ENCODE measurements around the gene MTA1.
A peak's percentile ranks its signal among the peaks of the same experiment; 100 is the strongest.

DNA sequence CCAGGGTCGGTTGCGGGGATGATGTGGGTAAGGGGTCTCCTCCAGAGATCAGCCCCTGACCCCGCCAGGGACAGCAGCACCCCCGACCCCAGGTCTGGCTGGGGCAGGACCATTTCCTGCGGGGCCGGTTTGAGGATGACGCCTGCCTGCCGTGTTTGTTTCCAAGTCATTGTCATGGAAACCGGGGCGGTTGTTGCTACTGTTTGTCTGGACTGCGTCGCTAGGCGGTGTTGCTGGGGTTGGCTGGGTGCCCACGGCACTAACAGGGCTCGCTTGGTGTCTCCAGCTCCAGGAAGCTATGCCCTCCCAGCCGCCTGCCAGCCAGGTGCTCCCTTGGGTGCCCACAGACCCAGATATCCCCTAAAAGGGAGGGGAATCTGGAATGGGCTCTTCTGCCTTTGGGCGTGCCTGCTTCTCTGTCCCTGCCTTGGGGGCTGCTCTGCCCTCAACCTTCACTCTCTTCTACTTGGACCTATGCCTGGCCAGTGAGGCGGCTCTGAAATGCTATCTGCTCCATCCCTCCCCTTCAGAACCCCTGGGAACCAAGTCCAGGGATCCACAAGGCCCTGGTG is 62.3 kb downstream of the MTA1 start:
- TF ChIP-seq, protein P1, sequence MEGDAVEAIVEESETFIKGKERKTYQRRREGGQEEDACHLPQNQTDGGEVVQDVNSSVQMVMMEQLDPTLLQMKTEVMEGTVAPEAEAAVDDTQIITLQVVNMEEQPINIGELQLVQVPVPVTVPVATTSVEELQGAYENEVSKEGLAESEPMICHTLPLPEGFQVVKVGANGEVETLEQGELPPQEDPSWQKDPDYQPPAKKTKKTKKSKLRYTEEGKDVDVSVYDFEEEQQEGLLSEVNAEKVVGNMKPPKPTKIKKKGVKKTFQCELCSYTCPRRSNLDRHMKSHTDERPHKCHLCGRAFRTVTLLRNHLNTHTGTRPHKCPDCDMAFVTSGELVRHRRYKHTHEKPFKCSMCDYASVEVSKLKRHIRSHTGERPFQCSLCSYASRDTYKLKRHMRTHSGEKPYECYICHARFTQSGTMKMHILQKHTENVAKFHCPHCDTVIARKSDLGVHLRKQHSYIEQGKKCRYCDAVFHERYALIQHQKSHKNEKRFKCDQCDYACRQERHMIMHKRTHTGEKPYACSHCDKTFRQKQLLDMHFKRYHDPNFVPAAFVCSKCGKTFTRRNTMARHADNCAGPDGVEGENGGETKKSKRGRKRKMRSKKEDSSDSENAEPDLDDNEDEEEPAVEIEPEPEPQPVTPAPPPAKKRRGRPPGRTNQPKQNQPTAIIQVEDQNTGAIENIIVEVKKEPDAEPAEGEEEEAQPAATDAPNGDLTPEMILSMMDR (IDR thresholded peaks at IDR 0.05): peak in 4 of 5 experiments; percentile 10 to 46 (median 38)
- TF ChIP-seq POLR2A (IDR thresholded peaks at IDR 0.05) (peak in 1 of 2 donors; percentile 16), EP300 (IDR thresholded peaks at IDR 0.05) (peak; percentile 52 to 81)
